HFF-Myc (cell line): Measurements from ENCODE around the gene OR6K2.

Experiments
- DNase-seq: peaks from one replicate; pipeline ENCODE4 v3.0.0-alpha.2; 2011; ENCODE audit warnings: low read depth; ENCODE audit errors: extremely low read depth
- H3K4me3 ChIP-seq: replicated peaks from 2 replicates; pipeline ENCODE4 v1.5.1; 2011; ENCODE audit warnings: low read depth, mild to moderate bottlenecking, control low read depth, low read length
- CTCF ChIP-seq: IDR thresholded peaks from 2 replicates; pipeline ENCODE4 v1.5.1; 2012; ENCODE audit warnings: mild to moderate bottlenecking, low read depth, low read length, control low read depth; ENCODE audit errors: missing control alignments

The OR6K2 gene

GRCh38 chr1:158666037-158666436 lies 34.4 kb downstream of the OR6K2 start:
- no peak for TF ChIP-seq CTCF
- no peak overlapping the region for H3K4me3 ChIP-seq
- no peak for DNase-seq

GRCh38 chr1:158654571-158654970 lies 45.9 kb downstream of the OR6K2 start:
- H3K4me3 ChIP-seq = no peak overlapping the region
- DNase-seq = no peak
- no peak for TF ChIP-seq CTCF

- no peak for TF ChIP-seq CTCF
- no peak for DNase-seq
- no peak overlapping the region for H3K4me3 ChIP-seq
Measured at GRCh38 chr1:158654086-158654485, 46.4 kb downstream of the OR6K2 start.

GRCh38 chr1:158652721-158653334 lies 47.6 kb downstream of the OR6K2 start:
- H3K4me3 ChIP-seq = no peak overlapping the region
- no peak for TF ChIP-seq CTCF
- no peak for DNase-seq
